Neuronal stem cell (in vitro differentiated cells): Measurements from ENCODE around the gene RAP1GDS1.

Experiments
- DNase-seq: peaks from one replicate; pipeline ENCODE4 v3.0.0-alpha.2; 2013; ENCODE audit warnings: low spot score
- H2AFZ ChIP-seq: one replicate; pipeline ENCODE4 v1.6.1; 2013; ENCODE audit warnings: mild to moderate bottlenecking, low read length, inconsistent platforms
- H2AK5ac ChIP-seq: 2 replicates; pipeline ENCODE4 v1.6.1; 2013; ENCODE audit warnings: low read depth, mild to moderate bottlenecking, inconsistent platforms, low read length, moderate library complexity, mixed read lengths
- H2BK120ac ChIP-seq: 2 replicates; pipeline ENCODE4 v1.6.1; 2013; ENCODE audit warnings: low read depth, mild to moderate bottlenecking, inconsistent platforms, low read length, moderate library complexity, mixed read lengths
- H2BK12ac ChIP-seq: one replicate; pipeline ENCODE4 v1.6.1; 2013; ENCODE audit warnings: low read length, inconsistent platforms
- H2BK15ac ChIP-seq: 2 replicates; pipeline ENCODE4 v1.6.1; 2013; ENCODE audit warnings: mild to moderate bottlenecking, low read length, inconsistent platforms, mixed read lengths
- H2BK5ac ChIP-seq: one replicate; pipeline ENCODE4 v1.6.1; 2013; ENCODE audit warnings: inconsistent platforms, mild to moderate bottlenecking, low read length, moderate library complexity
- H3K14ac ChIP-seq: one replicate; pipeline ENCODE4 v1.6.1; 2013; ENCODE audit warnings: low read length, inconsistent platforms
- H3K18ac ChIP-seq: 2 replicates; pipeline ENCODE4 v1.6.1; 2013; ENCODE audit warnings: low read length, inconsistent platforms
- H3K23ac ChIP-seq: 2 replicates; pipeline ENCODE4 v1.6.1; 2013; ENCODE audit warnings: low read depth, mild to moderate bottlenecking, mixed read lengths, low read length, inconsistent platforms; ENCODE audit not compliant: poor library complexity
- H3K27ac ChIP-seq: replicated peaks from 3 replicates; pipeline ENCODE4 v1.5.1; 2013; ENCODE audit warnings: low read length, inconsistent platforms
- H3K27me3 ChIP-seq, 3 experiments: 2 replicates each; pipeline ENCODE4 v1.6.1; 2013; ENCODE audit warnings: low read length in 3 of 3, mild to moderate bottlenecking in 2 of 3, inconsistent platforms in 1 of 3, low read depth in 1 of 3, mixed read lengths in 1 of 3, moderate library complexity in 1 of 3; ENCODE audit not compliant: control insufficient read depth in 3 of 3, insufficient read depth in 3 of 3
- H3K36me3 ChIP-seq, 2 donors: replicated peaks in 1 of 2; 2 replicates each; pipeline ENCODE4 v1.6.1; 2013; ENCODE audit warnings: low read length in 2 of 2; ENCODE audit not compliant: control insufficient read depth in 2 of 2, insufficient read depth in 2 of 2
- H3K4ac ChIP-seq: 2 replicates; pipeline ENCODE4 v1.6.1; 2013; ENCODE audit warnings: inconsistent platforms, mild to moderate bottlenecking, low read length, moderate library complexity
- H3K4me1 ChIP-seq, 2 donors: 1 replicate in 1 of 2; 2 replicates in 1 of 2; pipeline ENCODE4 v1.6.1; 2013; ENCODE audit warnings: low read length in 2 of 2, low read depth in 1 of 2; ENCODE audit not compliant: control insufficient read depth in 2 of 2, insufficient read depth in 1 of 2
- H3K4me2 ChIP-seq: one replicate; pipeline ENCODE4 v1.6.1; 2013; ENCODE audit warnings: mild to moderate bottlenecking, low read length, inconsistent platforms; ENCODE audit not compliant: insufficient read depth, poor library complexity, severe bottlenecking
- H3K4me3 ChIP-seq, 2 donors: 2 replicates each; pipeline ENCODE4 v1.5.1; 2013; ENCODE audit warnings: low read length in 2 of 2, mild to moderate bottlenecking in 2 of 2, inconsistent platforms in 1 of 2, moderate library complexity in 1 of 2
- H3K79me1 ChIP-seq: one replicate; pipeline ENCODE4 v1.6.1; 2013; ENCODE audit warnings: low read depth, mild to moderate bottlenecking, inconsistent platforms, low read length, moderate library complexity
- H3K9ac ChIP-seq: one replicate; pipeline ENCODE4 v1.6.1; 2013; ENCODE audit warnings: mild to moderate bottlenecking, low read depth, low read length, inconsistent platforms; ENCODE audit not compliant: poor library complexity
- H3K9me3 ChIP-seq, 2 donors: replicated peaks in 1 of 2; 2 replicates each; pipeline versions ENCODE3 to v1.6.1; 2013; ENCODE audit warnings: low read length in 2 of 2, mild to moderate bottlenecking in 2 of 2, inconsistent platforms in 1 of 2, low read depth in 1 of 2, mixed read lengths in 1 of 2, moderate library complexity in 1 of 2; ENCODE audit not compliant: control insufficient read depth in 2 of 2, insufficient read depth in 1 of 2
- H4K8ac ChIP-seq: one replicate; pipeline ENCODE4 v1.6.1; 2013; ENCODE audit warnings: low read depth, mild to moderate bottlenecking, inconsistent platforms, low read length, moderate library complexity
- H4K91ac ChIP-seq: one replicate; pipeline ENCODE4 v1.6.1; 2013; ENCODE audit warnings: low read length, low read depth, mild to moderate bottlenecking, inconsistent platforms; ENCODE audit not compliant: poor library complexity
- WGBS, 2 donors: extraction: QIAGEN DNeasy Blood & Tissue Kit; methylation state at CpG; one replicate each; pipeline ENCODE4 v1.1.7; 2013; ENCODE audit warnings: missing lambda C conversion rate in 2 of 2, mixed read lengths in 1 of 2; ENCODE audit not compliant: insufficient read length in 2 of 2, insufficient replicate concordance in 1 of 2; ENCODE audit errors: extremely low coverage in 2 of 2; 5-methylcytosine and 5-hydroxymethylcytosine counted together

The RAP1GDS1 gene

GRCh38 chr4:98245226-98245625 is 16.0 kb upstream of the RAP1GDS1 start:
- no peaks in the 10 kb centered on the region for H3K9me3 ChIP-seq
- H2BK15ac ChIP-seq: no peak overlapping the region
- no peak overlapping the region for H3K4ac ChIP-seq
- H3K18ac ChIP-seq: no peak overlapping the region
- no peak overlapping the region for H2AK5ac ChIP-seq
- no peak overlapping the region for H2AFZ ChIP-seq
- no peaks in the 10 kb centered on the region for H3K36me3 ChIP-seq
- H3K27ac ChIP-seq: no peak overlapping the region
- H3K4me3 ChIP-seq: no peak overlapping the region
- DNase-seq: no peak
- H2BK5ac ChIP-seq: no peak overlapping the region
- no peak overlapping the region for H3K14ac ChIP-seq
- H3K4me2 ChIP-seq: no peak overlapping the region
- no peak overlapping the region for H3K23ac ChIP-seq
- H3K27me3 ChIP-seq: no peaks in the 10 kb centered on the region
- H2BK12ac ChIP-seq: no peak overlapping the region
- WGBS, 2 donors: no CpG with 5 or more reads among the region's 4 CpGs
- no peak overlapping the region for H3K9ac ChIP-seq
- H4K8ac ChIP-seq: no peak overlapping the region
- H4K91ac ChIP-seq: no peak overlapping the region
- H3K79me1 ChIP-seq: no peaks in the 10 kb centered on the region
- no peaks in the 10 kb centered on the region for H3K4me1 ChIP-seq
- no peak overlapping the region for H2BK120ac ChIP-seq

- DNase-seq: no peak
- Histone ChIP-seq H3K36me3 (no peaks in the 10 kb centered on the region), H3K4me1 (no peaks in the 10 kb centered on the region), H3K4me2 (no peak overlapping the region), H2BK15ac (no peak overlapping the region), H2AK5ac (no peak overlapping the region), H3K79me1 (no peaks in the 10 kb centered on the region), H3K23ac (no peak overlapping the region), H2AFZ (no peak overlapping the region), H3K18ac (no peak overlapping the region), H2BK5ac (no peak overlapping the region), H3K9ac (no peak overlapping the region), H4K91ac (no peak overlapping the region), H3K27ac (no peak overlapping the region), H3K9me3 (no peaks in the 10 kb centered on the region), H3K14ac (no peak overlapping the region), H2BK12ac (no peak overlapping the region), H4K8ac (no peak overlapping the region), H2BK120ac (no peak overlapping the region), H3K27me3 (no peaks in the 10 kb centered on the region), H3K4me3 (no peak overlapping the region), H3K4ac (no peak overlapping the region)
These were observed 12.2 kb upstream of the RAP1GDS1 start for GRCh38 chr4:98248934-98249333.

GRCh38 chr4:98249831-98250230 is 11.4 kb upstream of the RAP1GDS1 start:
- WGBS, 2 donors: no CpG with 5 or more reads among the region's 1 CpG
- no peak overlapping the region for H3K4me3 ChIP-seq
- H2BK120ac ChIP-seq: no peak overlapping the region
- no peaks in the 10 kb centered on the region for H3K4me1 ChIP-seq
- no peak overlapping the region for H2AK5ac ChIP-seq
- no peak overlapping the region for H2BK12ac ChIP-seq
- H2AFZ ChIP-seq: no peak overlapping the region
- no peak overlapping the region for H2BK15ac ChIP-seq
- H2BK5ac ChIP-seq: no peak overlapping the region
- H3K23ac ChIP-seq: no peak overlapping the region
- no peaks in the 10 kb centered on the region for H3K27me3 ChIP-seq
- H3K9me3 ChIP-seq: no peaks in the 10 kb centered on the region
- no peak overlapping the region for H3K18ac ChIP-seq
- H3K9ac ChIP-seq: no peak overlapping the region
- H3K27ac ChIP-seq: no peak overlapping the region
- H3K4me2 ChIP-seq: no peak overlapping the region
- H4K91ac ChIP-seq: no peak overlapping the region
- H3K14ac ChIP-seq: no peak overlapping the region
- H3K36me3 ChIP-seq: no peaks in the 10 kb centered on the region
- H3K4ac ChIP-seq: no peak overlapping the region
- H3K79me1 ChIP-seq: no peaks in the 10 kb centered on the region
- no peak for DNase-seq
- no peak overlapping the region for H4K8ac ChIP-seq

GRCh38 chr4:98253499-98253898 is 7.7 kb upstream of the RAP1GDS1 start:
- no peak overlapping the region for H2BK12ac ChIP-seq
- no peak overlapping the region for H3K4ac ChIP-seq
- H3K36me3 ChIP-seq: no peaks in the 10 kb centered on the region
- no peak overlapping the region for H3K4me3 ChIP-seq
- H3K27me3 ChIP-seq: no peaks in the 10 kb centered on the region
- H2AFZ ChIP-seq: no peak overlapping the region
- no peak overlapping the region for H3K27ac ChIP-seq
- no CpG with 5 or more reads among the region's 1 CpG for WGBS, 2 donors
- no peak overlapping the region for H4K91ac ChIP-seq
- H2BK120ac ChIP-seq: no peak overlapping the region
- H3K4me1 ChIP-seq: no peaks in the 10 kb centered on the region
- H2BK15ac ChIP-seq: no peak overlapping the region
- H3K9ac ChIP-seq: no peak overlapping the region
- no peaks in the 10 kb centered on the region for H3K9me3 ChIP-seq
- no peak overlapping the region for H3K18ac ChIP-seq
- H3K23ac ChIP-seq: no peak overlapping the region
- H3K79me1 ChIP-seq: no peaks in the 10 kb centered on the region
- no peak for DNase-seq
- H2AK5ac ChIP-seq: no peak overlapping the region
- H3K4me2 ChIP-seq: no peak overlapping the region
- H3K14ac ChIP-seq: no peak overlapping the region
- H4K8ac ChIP-seq: no peak overlapping the region
- H2BK5ac ChIP-seq: no peak overlapping the region
